Coronary artery (tissue), 2 donors: ENCODE data around the gene MOV10L1.

Experiments used
- DNase-seq: peaks from one replicate; pipeline ENCODE4 v3.0.0-alpha.2; 2017; ENCODE audit warnings: low spot score
- H3K27ac ChIP-seq, 2 donors: fragments of 200-600 bp; sonication (generic); one replicate each; pipeline ENCODE4 v1.5.1; 2016 to 2019
- H3K4me3 ChIP-seq: fragments of 200-600 bp; sonication (generic); 2 replicates; pipeline ENCODE4 v1.5.1; 2016; ENCODE audit warnings: mild to moderate bottlenecking, moderate library complexity
- TF ChIP-seq, protein P1 (sequence below): fragments of 200-600 bp; sonication (generic); IDR thresholded peaks from one replicate; pipeline ENCODE4 v1.5.1; 2019; ENCODE audit warnings: antibody characterized with exemption

The MOV10L1 gene

DNA sequence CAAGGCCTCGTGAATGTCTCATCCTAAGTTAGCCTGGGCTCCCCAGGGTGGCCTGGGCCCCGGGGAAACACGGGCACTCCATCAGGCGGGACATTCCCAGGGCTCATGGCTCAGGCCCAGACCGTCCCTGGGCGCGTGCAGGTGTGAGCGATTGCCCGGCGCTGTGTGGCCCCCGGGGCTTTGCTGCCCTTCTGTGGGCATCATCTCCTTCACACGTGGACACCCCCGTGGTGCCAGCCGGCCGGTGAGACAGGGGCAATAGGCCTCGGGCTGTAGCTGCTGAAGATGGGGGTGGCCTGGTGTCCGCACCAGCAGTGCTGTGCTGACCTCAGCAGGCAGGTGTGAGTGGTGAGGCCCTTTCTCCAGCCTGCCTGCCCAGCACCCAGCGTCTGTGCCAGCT lies 106.5 kb downstream of the MOV10L1 start:
- Histone ChIP-seq H3K4me3 (no peak overlapping the region), H3K27ac (no peak overlapping the region)
- DNase-seq = no peak
- TF ChIP-seq, protein P1, sequence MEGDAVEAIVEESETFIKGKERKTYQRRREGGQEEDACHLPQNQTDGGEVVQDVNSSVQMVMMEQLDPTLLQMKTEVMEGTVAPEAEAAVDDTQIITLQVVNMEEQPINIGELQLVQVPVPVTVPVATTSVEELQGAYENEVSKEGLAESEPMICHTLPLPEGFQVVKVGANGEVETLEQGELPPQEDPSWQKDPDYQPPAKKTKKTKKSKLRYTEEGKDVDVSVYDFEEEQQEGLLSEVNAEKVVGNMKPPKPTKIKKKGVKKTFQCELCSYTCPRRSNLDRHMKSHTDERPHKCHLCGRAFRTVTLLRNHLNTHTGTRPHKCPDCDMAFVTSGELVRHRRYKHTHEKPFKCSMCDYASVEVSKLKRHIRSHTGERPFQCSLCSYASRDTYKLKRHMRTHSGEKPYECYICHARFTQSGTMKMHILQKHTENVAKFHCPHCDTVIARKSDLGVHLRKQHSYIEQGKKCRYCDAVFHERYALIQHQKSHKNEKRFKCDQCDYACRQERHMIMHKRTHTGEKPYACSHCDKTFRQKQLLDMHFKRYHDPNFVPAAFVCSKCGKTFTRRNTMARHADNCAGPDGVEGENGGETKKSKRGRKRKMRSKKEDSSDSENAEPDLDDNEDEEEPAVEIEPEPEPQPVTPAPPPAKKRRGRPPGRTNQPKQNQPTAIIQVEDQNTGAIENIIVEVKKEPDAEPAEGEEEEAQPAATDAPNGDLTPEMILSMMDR = no peak

DNA sequence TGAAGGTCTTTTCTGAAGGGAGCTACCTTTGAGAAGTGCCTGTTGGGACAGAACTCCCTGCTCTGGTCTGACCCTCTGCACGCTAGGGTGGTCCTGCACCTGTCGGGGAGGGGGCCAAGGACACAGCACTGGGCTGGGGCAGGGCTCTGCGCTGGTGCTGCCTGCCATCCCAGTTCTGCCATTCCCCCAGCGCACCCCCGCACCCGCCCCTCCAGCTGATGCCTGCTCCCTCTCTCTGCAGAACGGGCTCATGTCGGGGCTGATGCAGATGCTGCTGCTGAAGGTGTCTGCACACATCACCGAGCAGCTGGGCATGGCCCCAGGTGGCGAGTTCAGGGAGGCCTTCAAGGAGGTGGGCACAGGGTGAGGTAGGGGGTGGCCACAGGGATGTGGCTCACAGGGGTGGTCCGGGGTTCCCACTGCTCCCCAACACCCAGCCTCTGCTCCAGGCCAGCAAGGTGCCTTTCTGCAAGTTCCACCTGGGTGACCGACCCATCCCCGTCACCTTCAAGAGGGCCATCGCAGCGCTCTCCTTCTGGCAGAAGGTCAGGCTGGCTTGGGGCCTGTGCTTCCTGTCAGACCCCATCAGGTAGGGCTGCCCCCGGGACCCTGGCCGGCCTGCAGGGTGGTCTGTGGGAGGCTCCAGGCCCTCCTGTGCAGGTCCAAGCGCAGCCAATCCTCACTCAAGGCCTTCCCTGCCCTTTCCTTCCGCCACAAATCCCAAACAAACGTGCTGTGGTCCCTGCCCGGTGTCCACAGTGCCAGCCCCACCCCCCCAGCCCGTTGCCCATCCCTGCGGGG lies 107.4 kb downstream of the MOV10L1 start:
- TF ChIP-seq, protein P1 = no peak
- DNase-seq = no peak
- Histone ChIP-seq H3K27ac (no peak overlapping the region), H3K4me3 (no peak overlapping the region)

DNA sequence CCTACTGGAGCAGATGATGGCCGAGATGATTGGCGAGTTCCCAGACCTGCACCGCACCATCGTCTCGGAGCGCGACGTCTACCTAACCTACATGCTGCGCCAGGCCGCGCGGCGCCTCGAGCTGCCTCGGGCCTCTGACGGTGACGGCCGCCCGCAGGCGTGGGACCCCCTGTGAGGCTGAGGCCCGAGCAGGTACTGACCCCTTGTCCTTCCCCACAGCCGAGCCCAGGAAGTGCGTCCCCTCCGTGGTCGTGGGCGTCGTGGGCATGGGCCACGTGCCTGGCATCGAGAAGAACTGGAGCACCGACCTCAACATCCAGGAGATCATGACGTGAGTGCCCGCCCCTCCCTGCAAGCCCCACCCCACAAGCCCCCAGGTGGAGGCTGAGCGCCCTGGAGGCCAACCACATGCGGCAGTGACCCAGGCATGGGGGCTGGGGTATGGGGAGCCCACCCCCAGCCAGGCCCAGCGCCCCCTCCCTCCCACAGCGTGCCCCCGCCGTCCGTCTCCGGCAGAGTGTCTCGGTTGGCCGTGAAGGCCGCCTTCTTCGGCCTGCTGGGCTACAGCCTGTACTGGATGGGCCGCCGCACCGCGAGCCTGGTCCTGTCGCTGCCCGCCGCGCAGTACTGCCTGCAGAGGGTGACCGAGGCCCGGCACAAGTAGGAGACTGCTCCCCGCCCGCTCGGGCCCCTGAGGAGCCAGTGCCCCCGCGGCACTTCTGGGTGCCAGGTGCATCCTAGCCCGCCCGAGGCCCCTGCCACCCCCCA lies 108.2 kb downstream of the MOV10L1 start:
- no peak overlapping the region for H3K4me3 ChIP-seq
- H3K27ac ChIP-seq = no peak overlapping the region
- TF ChIP-seq, protein P1 = no peak
- DNase-seq = no peak

GRCh38 chr22:50198624-50199017 lies 108.8 kb downstream of the MOV10L1 start:
- no peak overlapping the region for H3K4me3 ChIP-seq
- DNase-seq = no peak
- H3K27ac ChIP-seq = no peak overlapping the region
- TF ChIP-seq, protein P1 = no peak

DNA sequence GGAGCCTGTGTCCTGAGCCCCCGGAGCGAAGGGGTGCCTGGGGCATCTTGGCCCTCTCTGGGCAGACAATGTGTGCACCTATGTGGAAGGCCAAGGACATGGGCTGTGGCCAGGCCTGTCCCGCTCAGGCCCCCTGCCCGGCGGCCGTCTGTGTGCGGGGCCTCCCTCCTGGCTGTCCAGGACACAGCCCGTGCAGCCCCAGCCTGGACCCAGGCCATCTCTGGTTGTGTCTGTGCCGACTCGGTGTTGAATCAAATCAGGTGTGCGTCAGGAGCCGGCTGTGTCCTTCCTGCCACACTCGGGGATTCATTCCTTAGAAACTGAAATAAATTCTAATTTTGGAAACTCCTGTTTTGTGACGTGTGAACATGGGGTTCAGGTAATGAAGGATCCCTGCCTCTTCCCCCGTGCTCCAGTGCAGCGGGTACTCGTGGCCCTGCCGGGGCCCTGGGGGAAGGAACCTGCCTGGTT lies 109.5 kb downstream of the MOV10L1 start:
- TF ChIP-seq, protein P1 = no peak
- no peak for DNase-seq
- Histone ChIP-seq H3K4me3 (peak overlapping the region; percentile 83), H3K27ac (peak overlapping the region in 1 of 2 donors; percentile 92)

- TF ChIP-seq, protein P1 = no peak
- peak overlapping the region; percentile 79 to 92 for H3K27ac ChIP-seq
- no peak for DNase-seq
- H3K4me3 ChIP-seq = peak overlapping the region; percentile 83
Measured at GRCh38 chr22:50199829-50200460, 110.1 kb downstream of the MOV10L1 start.
